ENCODE results near the gene SMIM22. TPM values are rescaled to one million over a fixed set of nuclear protein-coding genes. Genes with fewer than 3 reads are reported as not detected.

Gene SMIM22
- total and polyA plus RNA-seq, 2 donors (not counting 3 experiments of a cell fraction or from before 2014, with no cell fraction given) = not detected

DNA sequence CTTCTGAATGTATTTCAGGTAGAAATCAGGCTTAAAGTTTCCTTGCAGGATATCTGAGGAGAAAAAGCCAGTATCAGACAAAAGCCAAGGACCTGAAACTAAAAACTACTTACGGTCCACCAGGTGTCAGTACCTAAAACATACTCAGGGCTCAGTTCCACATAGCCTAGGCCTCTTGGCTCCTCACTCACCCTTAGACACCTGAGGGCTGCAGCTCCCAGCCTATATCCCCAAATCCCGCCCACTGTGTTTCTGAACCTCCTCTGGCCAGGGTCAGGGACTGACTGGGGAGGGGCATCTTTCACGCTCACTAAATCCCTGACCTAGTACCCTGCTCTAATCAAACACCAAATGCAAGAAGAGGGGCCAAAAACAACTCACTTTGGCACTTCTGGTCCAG, 16.1 kb downstream of the SMIM22 start:
- ChIA-PET POLR2A (no interaction called here), CTCF (no interaction called here)
- FAIRE-seq = no peak
- dilution Hi-C loops (cut with MboI; ENCODE audit: extremely low pct_ligation_motif_present, low sequenced_read_pairs) = no loop called here
- intact Hi-C loops (cut with micrococcal nuclease) = no loop called here
- no peaks in the 10 kb centered on the region for H3K4me1 ChIP-seq (ENCODE audit: control insufficient read depth, extremely low read depth, insufficient read depth, low read length)
- no peak overlapping the region for H3K27ac ChIP-seq (ENCODE audit: insufficient read depth, low read depth, low read length)
- no peaks in the 10 kb centered on the region for H3K79me2 ChIP-seq (ENCODE audit: control insufficient read depth, insufficient read depth, low read length)
- TF ChIP-seq EZH2 (IDR thresholded peaks at IDR 0.05; ENCODE audit: borderline replicate concordance, low read depth, low read length, severe bottlenecking) (no peak), MYC (IDR thresholded peaks at IDR 0.05; ENCODE audit: low read depth, low read length) (no peak), POLR2A (IDR thresholded peaks at IDR 0.05; ENCODE audit: low read depth, low read length) (no peak), CTCF (IDR thresholded peaks at IDR 0.05; ENCODE audit: extremely low read depth in 1 of 2, insufficient read depth in 1 of 2, low read depth in 1 of 2, low read length in 2 of 2) (no peak), GATA2 (IDR thresholded peaks at IDR 0.05; ENCODE audit: insufficient read depth, insufficient read length, low read depth, low read length) (no peak), JUN (IDR thresholded peaks at IDR 0.05; ENCODE audit: borderline replicate concordance, insufficient read depth, insufficient read length, low read depth) (no peak)
- H3K9me1 ChIP-seq (replicated peaks; ENCODE audit: control insufficient read depth, extremely low read depth, insufficient read depth, low read length) = no peaks in the 10 kb centered on the region
- no peak for DNase-seq (ENCODE audit: low read depth, low spot score)
- no peak overlapping the region for H2AFZ ChIP-seq (ENCODE audit: low read depth, low read length)
- H3K4me3 ChIP-seq (replicated peaks in 1 of 3; ENCODE audit: insufficient read depth in 1 of 3, low read depth in 1 of 3, low read length in 3 of 3) = no peak overlapping the region
- H3K9ac ChIP-seq (replicated peaks; ENCODE audit: extremely low read depth, insufficient read depth, low read length) = no peak overlapping the region
- H3K4me2 ChIP-seq (ENCODE audit: insufficient read depth, low read length) = no peak overlapping the region
- BruUV-seq (replicated peaks) = no TSS peak
- H3K27me3 ChIP-seq (ENCODE audit: control insufficient read depth in 2 of 2, insufficient read depth in 2 of 2, low read length in 2 of 2) = no peaks in the 10 kb centered on the region
- no peaks in the 10 kb centered on the region for H4K20me1 ChIP-seq (replicated peaks; ENCODE audit: control insufficient read depth, extremely low read depth, insufficient read depth, low read length)
- H3K9me3 ChIP-seq (replicated peaks; ENCODE audit: control insufficient read depth, insufficient read depth, low read length) = no peaks in the 10 kb centered on the region
- peaks cover 14 to 30% of the 10 kb centered on the region in 2 experiments for H3K36me3 ChIP-seq (ENCODE audit: control insufficient read depth in 2 of 2, extremely low read depth in 1 of 2, insufficient read depth in 2 of 2, low read length in 2 of 2)

GRCh38 chr16:4811773-4812172, 16.6 kb downstream of the SMIM22 start:
- BruUV-seq (replicated peaks) = no TSS peak

More at GRCh38 chr16:4811773-4812172, 16.6 kb downstream of the SMIM22 start:
- H3K9ac ChIP-seq (replicated peaks; ENCODE audit: extremely low read depth, insufficient read depth, low read length) = no peak overlapping the region
- no peak overlapping the region for H3K27ac ChIP-seq (ENCODE audit: insufficient read depth, low read depth, low read length)
- no peaks in the 10 kb centered on the region for H3K27me3 ChIP-seq (ENCODE audit: control insufficient read depth in 2 of 2, insufficient read depth in 2 of 2, low read length in 2 of 2)
- no peak overlapping the region for H3K4me2 ChIP-seq (ENCODE audit: insufficient read depth, low read length)
- H3K9me1 ChIP-seq (replicated peaks; ENCODE audit: control insufficient read depth, extremely low read depth, insufficient read depth, low read length) = no peaks in the 10 kb centered on the region
- H4K20me1 ChIP-seq (replicated peaks; ENCODE audit: control insufficient read depth, extremely low read depth, insufficient read depth, low read length) = no peaks in the 10 kb centered on the region
- FAIRE-seq = no peak
- no peaks in the 10 kb centered on the region for H3K79me2 ChIP-seq (ENCODE audit: control insufficient read depth, insufficient read depth, low read length)
- ChIA-PET CTCF (no interaction called here), POLR2A (no interaction called here)
- H3K36me3 ChIP-seq (ENCODE audit: control insufficient read depth in 2 of 2, extremely low read depth in 1 of 2, insufficient read depth in 2 of 2, low read length in 2 of 2) = peaks cover 14 to 30% of the 10 kb centered on the region in 2 experiments
- H2AFZ ChIP-seq (ENCODE audit: low read depth, low read length) = no peak overlapping the region
- H3K9me3 ChIP-seq (replicated peaks; ENCODE audit: control insufficient read depth, insufficient read depth, low read length) = no peaks in the 10 kb centered on the region
- no peak for DNase-seq (ENCODE audit: low read depth, low spot score)
- intact Hi-C loops (cut with micrococcal nuclease) = no loop called here
- TF ChIP-seq, protein P1, sequence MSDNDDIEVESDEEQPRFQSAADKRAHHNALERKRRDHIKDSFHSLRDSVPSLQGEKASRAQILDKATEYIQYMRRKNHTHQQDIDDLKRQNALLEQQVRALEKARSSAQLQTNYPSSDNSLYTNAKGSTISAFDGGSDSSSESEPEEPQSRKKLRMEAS (IDR thresholded peaks at IDR 0.05; ENCODE audit: insufficient read depth, insufficient read length) = no peak
- TF ChIP-seq JUN (IDR thresholded peaks at IDR 0.05; ENCODE audit: borderline replicate concordance, insufficient read depth, insufficient read length, low read depth) = no peak
- no peak for TF ChIP-seq MYC (IDR thresholded peaks at IDR 0.05; ENCODE audit: low read depth, low read length)
- TF ChIP-seq GATA2 (IDR thresholded peaks at IDR 0.05; ENCODE audit: insufficient read depth, insufficient read length, low read depth, low read length) = no peak
- TF ChIP-seq CTCF (IDR thresholded peaks at IDR 0.05; ENCODE audit: extremely low read depth in 1 of 2, insufficient read depth in 1 of 2, low read depth in 1 of 2, low read length in 2 of 2) = no peak
- no peak for TF ChIP-seq FOS (IDR thresholded peaks at IDR 0.05; ENCODE audit: borderline replicate concordance, insufficient read depth, low read length)
- no peak for TF ChIP-seq POLR2AphosphoS5 (IDR thresholded peaks at IDR 0.05; ENCODE audit: insufficient read depth, low read depth, low read length)
- TF ChIP-seq EZH2 (IDR thresholded peaks at IDR 0.05; ENCODE audit: borderline replicate concordance, low read depth, low read length, severe bottlenecking) = no peak
- TF ChIP-seq POLR2A (IDR thresholded peaks at IDR 0.05; ENCODE audit: low read depth, low read length) = no peak
- no peaks in the 10 kb centered on the region for H3K4me1 ChIP-seq (ENCODE audit: control insufficient read depth, extremely low read depth, insufficient read depth, low read length)
- no peak overlapping the region for H3K4me3 ChIP-seq (replicated peaks in 1 of 3; ENCODE audit: insufficient read depth in 1 of 3, low read depth in 1 of 3, low read length in 3 of 3)
- dilution Hi-C loops (cut with MboI; ENCODE audit: extremely low pct_ligation_motif_present, low sequenced_read_pairs) = no loop called here

All from endothelial cell of umbilical vein (primary cell).